Non-pigmented ciliary epithelial cell (primary cell): ENCODE results near the gene STX18.

Experiments used
- DNase-seq: peaks from one replicate; pipeline ENCODE4 v3.0.0-alpha.2; 2010; ENCODE audit warnings: low read depth

Gene STX18

GRCh38 chr4:4397441-4397819 is 144.4 kb downstream of the STX18 start:
- no peak for DNase-seq

GRCh38 chr4:4396628-4397440 is 145.0 kb downstream of the STX18 start:
- DNase-seq: no peak

DNA sequence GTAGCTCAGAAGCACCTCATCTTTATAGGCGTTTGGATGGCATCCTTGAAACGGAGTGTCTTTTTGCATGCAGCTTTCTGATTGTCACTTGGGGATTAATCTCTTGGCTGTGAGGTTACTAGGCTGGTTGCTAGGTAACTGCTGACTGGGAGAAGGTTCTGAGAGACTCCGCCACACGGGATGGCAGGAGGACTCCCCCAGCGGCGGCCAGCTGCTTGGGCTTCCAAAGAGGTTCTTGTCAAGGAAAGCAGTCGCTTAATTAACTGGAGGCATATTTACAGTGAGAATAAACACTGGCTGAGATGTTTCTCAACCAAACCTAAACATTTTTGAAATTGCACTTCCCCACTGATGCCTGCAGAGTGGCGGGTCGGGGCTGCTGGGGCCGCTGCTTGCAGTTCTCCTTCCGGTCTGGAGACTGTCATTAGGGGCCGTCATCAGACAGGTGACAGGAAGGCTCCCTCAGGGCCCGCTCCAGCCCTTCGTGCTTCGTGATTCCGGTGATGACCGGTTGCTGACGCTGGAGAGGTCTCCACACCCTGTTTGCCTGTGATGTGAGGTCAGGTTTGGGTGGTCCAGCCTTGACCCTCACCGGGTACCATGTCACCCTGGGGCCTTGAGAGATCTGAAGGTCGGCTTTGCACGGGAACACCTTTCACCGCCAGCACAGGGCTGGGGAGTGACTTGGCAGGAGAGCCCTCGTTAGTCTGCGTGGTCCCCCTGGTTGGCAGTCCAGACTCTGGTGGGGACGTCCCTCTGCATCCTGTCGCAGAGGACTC is 145.8 kb downstream of the STX18 start:
- DNase-seq: no peak

DNA sequence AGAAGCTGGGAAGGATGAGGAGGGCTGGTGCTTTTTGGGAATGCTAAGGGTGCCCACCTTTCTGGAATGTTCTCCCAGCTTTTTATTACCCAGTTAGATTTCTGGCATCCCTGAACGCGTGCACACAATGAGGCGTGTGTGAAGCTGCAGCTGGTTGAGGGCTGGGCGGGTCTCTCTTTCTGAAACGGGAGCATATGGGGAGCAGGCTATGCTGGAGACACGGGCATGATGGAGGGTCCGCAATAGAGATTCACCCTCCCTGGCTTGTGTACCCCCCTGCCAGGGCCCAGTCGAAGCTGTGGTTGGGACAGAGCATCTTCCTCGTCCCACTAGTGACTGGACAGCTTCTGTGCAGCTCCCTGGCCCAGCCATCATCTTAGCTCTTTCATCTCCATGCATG is 146.5 kb downstream of the STX18 start:
- no peak for DNase-seq

GRCh38 chr4:4394644-4395043 is 147.2 kb downstream of the STX18 start:
- DNase-seq: no peak

DNA sequence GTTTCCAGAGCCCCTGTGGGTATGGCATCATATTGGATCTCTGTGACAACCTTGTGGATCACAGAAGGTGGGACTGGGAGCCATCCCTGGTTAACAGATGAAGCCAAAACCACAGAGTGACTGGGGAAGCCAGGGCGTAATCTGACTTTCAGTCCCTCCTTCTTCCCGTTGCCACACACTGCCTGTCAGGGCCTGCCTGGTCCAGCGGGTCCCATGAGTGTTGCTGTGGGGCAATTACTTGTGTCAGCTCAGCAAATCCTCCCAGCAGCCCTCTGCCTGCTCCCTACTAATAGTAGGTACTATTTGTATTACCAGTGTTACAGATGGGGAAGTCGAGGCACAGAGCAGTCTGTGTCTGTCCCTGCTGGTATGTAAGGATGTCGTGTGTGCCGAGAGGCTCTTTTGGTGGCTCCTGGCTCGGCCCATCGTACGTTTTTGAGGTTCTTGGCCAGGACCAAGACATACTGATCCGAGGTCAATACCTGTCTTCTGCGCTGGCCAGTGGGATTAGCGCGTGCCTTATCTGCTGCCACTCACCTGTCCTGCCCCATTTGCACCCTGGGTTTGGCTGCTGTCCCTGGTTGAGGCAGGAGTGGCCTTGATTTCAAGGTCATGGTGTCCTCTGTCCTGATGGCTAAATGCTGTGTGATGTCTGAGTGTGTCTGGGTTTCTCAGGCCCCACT is 149.2 kb downstream of the STX18 start:
- DNase-seq: no peak

DNA sequence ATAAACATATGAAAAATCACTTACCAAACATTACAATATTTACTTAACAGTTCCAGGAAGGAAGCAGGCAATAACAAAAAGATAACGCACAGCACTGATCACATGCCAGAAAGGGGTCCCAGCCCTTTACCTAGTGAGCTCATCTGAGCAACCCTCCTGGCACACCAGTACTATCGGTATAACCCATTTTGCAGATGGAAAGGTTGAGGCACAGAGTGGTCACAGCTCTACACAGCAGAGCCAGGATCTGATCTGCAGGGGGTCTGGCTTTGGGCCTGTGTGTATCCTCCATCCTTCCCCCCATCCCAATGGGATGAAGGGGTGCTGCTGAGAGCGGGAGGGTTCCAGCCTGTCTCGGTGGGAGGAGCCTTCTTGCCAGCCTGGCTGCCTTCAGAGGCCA is 150.0 kb downstream of the STX18 start:
- no peak for DNase-seq

DNA sequence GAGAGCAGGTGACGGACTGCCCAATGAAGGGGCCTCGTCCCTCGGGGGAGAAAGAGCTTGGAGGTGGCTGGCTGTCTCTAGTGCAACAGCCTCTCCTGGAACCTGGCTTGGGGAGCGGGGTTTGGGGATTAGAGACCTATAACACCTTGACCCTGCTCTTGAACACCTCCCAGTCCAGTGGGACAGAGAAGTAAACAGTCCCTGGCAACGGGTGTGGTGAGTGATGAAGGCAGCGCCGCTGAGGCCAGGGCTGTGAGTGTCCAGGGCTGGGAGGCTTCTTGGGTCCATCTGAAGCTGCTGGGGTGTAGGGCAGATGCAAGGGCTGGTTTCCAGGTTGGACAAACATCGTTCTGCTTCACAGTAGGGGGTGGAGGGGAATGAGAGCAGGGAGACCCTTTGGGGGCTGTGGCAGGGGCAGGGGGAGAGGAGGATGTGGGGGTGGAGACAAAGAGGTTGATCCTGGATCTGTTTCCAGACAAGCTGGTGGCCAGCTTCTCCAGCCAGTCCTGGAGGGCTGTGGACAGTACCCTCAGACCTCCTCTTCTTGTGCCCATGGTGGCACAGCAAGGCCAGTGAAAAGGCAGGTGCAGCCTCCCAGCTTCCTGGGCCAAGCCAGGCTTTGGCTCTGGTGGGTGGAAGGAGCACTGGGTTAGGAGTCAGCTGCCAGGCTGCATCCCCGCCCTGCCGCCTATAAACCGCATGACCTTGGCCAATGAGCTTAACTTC is 151.2 kb downstream of the STX18 start:
- no peak for DNase-seq

- DNase-seq: no peak
Observed at GRCh38 chr4:4390046-4390445, 151.8 kb downstream of the STX18 start.

DNA sequence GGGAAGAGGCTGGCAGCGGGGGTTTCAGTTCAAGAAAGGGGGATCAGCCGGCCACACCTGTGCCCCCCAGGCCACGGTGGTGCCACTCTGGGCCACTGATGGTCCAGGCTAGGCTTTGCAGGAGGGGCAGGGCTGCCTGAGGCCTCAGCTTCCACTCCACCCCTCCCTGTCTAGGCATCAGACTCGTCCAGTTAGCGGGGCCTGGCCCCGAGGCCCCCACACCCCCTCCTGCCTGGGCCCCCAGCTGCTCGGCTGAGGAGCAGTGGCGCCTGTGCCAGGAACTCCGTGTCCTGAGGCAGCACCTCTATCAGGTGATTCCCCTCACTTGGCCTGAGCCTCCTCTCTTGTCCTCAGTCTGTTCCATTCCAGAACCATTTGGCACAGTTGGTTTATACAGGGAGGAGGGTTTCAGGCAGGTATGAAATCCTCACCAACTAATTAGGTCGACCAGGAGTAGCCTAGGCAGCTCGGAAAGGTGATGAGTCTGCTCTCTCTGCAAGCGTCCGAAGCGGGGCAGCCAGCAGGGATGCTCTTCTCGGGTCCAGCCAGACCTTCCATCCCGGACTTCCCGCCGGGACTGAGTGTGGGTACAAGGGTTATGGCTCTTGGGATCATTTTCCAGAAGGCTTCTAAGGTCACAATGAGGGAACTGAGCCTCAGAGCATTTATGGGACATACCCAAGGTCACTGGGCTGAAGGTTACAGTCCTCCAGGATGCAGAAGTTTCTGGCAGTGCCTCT is 152.8 kb downstream of the STX18 start:
- DNase-seq: no peak

- DNase-seq: no peak
Observed at GRCh38 chr4:4388311-4388790, 153.5 kb downstream of the STX18 start.

GRCh38 chr4:4387531-4388310 is 154.1 kb downstream of the STX18 start:
- DNase-seq: no peak

DNA sequence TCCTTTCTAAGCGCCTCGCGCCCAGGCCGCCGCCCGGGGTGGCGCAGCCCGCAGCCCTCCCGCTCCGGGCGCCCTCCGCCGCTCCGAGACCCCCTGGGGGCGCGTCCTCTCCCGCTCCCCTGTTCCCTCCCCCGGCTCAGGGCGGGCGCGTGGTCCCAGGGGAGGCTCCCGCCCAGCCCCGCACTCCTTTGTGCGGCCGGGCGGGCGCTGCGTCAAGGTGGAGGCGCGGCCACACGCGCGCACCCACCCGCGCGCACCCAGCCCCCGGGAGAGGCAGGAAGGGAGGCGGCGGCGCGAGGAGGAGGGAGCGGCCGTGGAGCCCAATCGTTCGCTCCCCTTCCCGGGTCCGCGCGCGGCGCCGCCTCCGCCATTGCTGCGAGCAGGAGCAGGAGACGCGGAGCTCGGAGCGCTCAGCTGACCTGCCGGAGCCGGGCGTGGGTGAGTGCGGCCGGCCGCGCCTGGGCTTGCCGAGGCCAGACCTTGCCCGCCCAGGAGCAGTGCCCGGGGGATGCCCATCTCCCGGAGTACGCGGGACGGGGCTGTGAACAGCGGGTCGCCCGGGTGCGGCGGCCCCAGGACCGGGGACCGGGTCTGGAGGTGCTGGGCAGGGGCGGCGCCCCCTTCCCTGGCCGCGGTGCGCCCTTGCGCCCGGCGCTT is 155.0 kb downstream of the STX18 start, which contains the start of gene NSG1:
NSG1 (plus strand) TSS at position 367 of the 657 bp plus-strand sequence. CDS start 528 bp downstream, outside the sequence.
- no peak for DNase-seq

DNA sequence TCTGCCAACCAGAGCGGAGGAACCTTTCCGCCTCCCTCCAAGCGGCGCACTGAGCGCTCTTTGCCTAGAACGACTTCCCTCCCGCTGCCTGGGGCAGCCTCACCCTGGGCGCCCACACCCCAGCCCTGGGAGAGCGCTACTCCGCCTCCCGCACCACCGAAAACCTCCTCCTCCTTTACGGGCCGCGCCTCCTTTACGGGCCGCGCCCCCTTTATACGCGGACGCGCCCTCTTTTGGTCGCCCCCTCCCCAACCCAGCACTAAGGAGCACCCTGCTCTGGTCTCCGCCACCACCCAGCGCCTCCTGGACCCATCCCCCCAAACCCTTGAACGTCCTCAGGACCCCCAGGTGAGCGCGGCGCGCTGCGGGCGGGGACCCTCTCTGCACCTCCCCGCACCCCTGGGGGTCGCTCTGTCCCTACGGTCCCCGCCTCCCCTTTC is 155.5 kb downstream of the STX18 start:
- no peak for DNase-seq

DNA sequence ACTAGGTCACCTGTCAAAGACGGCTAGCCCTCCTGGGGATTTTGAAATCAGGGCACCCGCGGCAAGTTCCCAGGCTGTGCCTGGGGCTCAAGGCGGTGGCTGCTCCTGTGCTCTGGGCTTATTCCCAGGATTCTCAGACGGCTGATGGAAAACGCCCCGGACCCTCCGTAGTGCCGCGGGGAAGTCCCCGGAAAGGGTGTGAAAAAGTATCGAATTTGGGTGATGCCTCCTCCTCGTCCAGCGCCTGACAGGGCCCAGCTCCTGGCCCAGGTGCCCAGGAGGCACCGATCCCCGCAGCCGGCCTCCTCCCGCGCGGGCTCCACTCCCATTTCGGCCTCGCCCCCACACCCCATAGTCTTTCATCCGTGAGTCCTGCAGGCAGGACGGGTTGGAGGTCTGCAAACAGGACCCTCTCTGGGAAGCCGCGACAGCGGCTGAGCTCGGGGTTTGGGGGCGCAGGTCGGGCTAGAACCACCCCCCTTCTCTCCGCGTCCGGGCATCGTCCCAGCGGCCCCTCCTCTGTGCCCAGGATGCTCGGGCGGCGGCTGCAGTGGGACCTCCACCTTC is 156.0 kb downstream of the STX18 start:
- DNase-seq: no peak

- DNase-seq: no peak
Observed at GRCh38 chr4:4384837-4385236, 157.0 kb downstream of the STX18 start.

DNA sequence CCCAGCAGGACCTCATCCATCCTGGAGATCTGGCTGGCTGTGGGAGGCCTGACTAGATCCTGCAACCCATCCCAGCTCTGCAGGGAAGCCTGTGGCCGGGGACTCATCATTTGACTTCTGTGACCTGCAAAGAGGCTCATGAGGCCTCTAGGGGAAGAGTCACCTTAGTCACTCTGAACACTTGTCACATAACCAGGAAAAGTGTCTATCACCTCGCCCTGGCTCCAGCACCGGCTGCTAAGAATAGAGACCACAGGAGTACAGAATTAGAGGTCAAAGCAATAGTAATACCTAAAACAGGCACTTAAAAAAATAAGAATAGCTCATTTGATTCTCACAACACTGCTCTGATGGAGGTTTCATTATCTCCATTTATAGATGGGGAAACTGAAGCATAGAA is 158.8 kb downstream of the STX18 start:
- DNase-seq: no peak

DNA sequence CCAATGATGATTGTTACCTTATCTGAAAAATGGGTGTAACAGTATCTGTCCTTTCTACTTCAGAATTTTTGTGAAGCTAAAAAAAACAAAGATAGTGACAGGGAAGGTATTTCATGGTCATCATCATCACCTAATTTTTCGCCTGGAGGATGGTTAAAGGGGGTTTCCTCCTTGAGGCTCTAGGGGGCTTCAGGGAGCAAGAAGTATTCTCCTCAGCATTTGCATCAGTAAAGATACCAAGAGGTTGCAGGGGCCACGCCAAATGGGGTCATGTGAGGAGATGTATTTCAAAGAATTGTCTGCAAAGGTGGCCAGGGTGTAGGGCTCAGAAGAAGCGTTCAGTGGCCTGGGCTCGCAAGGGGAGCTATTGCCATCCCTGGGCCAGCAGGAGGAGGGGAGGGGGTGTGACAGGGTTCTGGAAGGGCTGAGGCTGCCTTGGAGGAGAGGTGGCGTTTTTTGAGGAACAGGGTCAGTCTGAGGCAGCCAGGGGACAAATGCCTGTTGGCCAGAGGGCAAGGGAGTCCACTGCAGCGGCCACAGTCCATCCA is 162.2 kb downstream of the STX18 start:
- no peak for DNase-seq
